Natural killer cell (primary cell): ENCODE results near the gene CRB3. TPM values are rescaled to one million over a fixed set of nuclear protein-coding genes. Genes with fewer than 3 reads are reported as not detected.

Experiments
- ATAC-seq, 3 donors: fragments of 150-1000 bp in 2 of 3; fragments of 200-7000 bp in 1 of 3; cut with Tn5 transposase; 1 replicate in 1 of 3; 2 replicates in 2 of 3; pipeline ENCODE4 v1.10.0; 2021; ENCODE audit warnings: mild to moderate bottlenecking in 2 of 3, moderate library complexity in 2 of 3
- DNase-seq, 2 donors: peaks; one replicate each; pipeline versions ENCODE4 v3.0.0 to v3.0.0-alpha.2; 2013 to 2021; ENCODE audit warnings: mixed read lengths in 1 of 2
- H3K27ac ChIP-seq: one replicate; pipeline ENCODE4 v1.5.1; 2013; ENCODE audit warnings: mild to moderate bottlenecking, low read length
- H3K27me3 ChIP-seq: one replicate; pipeline ENCODE4 v1.6.1; 2013; ENCODE audit warnings: low read length; ENCODE audit not compliant: control insufficient read depth, insufficient read depth
- H3K36me3 ChIP-seq: one replicate; pipeline ENCODE4 v1.6.1; 2013; ENCODE audit warnings: low read length; ENCODE audit not compliant: control insufficient read depth, insufficient read depth
- H3K4me1 ChIP-seq: one replicate; pipeline ENCODE4 v1.6.1; 2013; ENCODE audit warnings: low read length; ENCODE audit not compliant: control insufficient read depth, insufficient read depth
- H3K4me3 ChIP-seq: one replicate; pipeline ENCODE4 v1.5.1; 2013; ENCODE audit warnings: low read length
- H3K9me3 ChIP-seq: one replicate; pipeline ENCODE4 v1.6.1; 2013; ENCODE audit warnings: low read length; ENCODE audit not compliant: control insufficient read depth, insufficient read depth
- H3K27ac Mint-ChIP-seq, 2 donors: one replicate each; pipeline ENCODE4 v1.8.0; 2022; ENCODE audit warnings: mild to moderate bottlenecking in 2 of 2, mixed read lengths in 2 of 2, moderate library complexity in 1 of 2
- H3K27me3 Mint-ChIP-seq, 2 donors: one replicate each; pipeline ENCODE4 v1.8.0; 2022; ENCODE audit warnings: low read depth in 2 of 2, mixed read lengths in 2 of 2
- H3K36me3 Mint-ChIP-seq: one replicate; pipeline ENCODE4 v1.8.0; 2022; ENCODE audit warnings: mixed read lengths
- H3K4me1 Mint-ChIP-seq, 2 donors: one replicate each; pipeline ENCODE4 v1.8.0; 2022; ENCODE audit warnings: mixed read lengths in 2 of 2
- H3K4me3 Mint-ChIP-seq: one replicate; pipeline ENCODE4 v1.8.0; 2022; ENCODE audit warnings: mild to moderate bottlenecking, moderate library complexity, mixed read lengths
- H3K9me3 Mint-ChIP-seq, 2 donors: one replicate each; pipeline ENCODE4 v1.8.0; 2022; ENCODE audit warnings: mixed read lengths in 2 of 2
- WGBS: methylation state at CpG from one replicate; pipeline ENCODE4 v1.1.7; 2013; ENCODE audit warnings: missing lambda C conversion rate; ENCODE audit not compliant: insufficient coverage; 5-methylcytosine and 5-hydroxymethylcytosine counted together
- intact Hi-C: fragments of 100-400 bp; cut with micrococcal nuclease; formaldehyde crosslinking; loops from one replicate; pipeline ENCODE4 v1.14.2; 2022
- total RNA-seq, 4 donors: library from RNA; stranded (reverse); fragments of 120-200 nt in 1 of 4; gene quantifications; one replicate each; pipeline versions ENCODE4 v1.2.3 to v1.2.4, GENCODE V29; 2013 to 2022
- TF ChIP-seq, protein P1 (sequence below): fragments of 200-600 bp; IDR thresholded peaks from one replicate; pipeline ENCODE4 v1.8.0; 2022; ENCODE audit warnings: antibody characterized with exemption

CRB3 gene
- total RNA-seq, 3 donors from 2014 or later (not counting 1 experiment from before 2014, with no cell fraction given), result 0.59 to 1.1 TPM; not detected in 1

DNA sequence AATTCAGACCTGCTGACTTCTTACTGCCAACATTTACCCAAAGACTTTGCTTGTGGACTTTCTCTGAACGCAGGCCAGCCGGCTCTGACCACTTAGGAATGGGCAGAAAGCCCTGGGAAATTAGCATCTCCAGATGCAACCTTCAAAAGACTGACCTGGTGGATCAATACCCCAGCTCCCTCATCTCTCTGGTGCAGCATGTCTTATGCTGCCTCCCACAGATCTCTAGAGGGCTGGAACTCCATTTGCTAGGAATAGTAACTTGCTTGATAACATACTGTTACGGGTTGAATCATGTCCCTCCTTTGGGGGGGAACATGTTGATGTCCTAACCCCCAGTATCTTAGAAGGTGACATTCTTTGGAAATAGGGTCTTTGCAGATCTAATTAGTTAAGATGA lies 17.6 kb upstream of the CRB3 start:
- H3K4me3 Mint-ChIP-seq, result no peak overlapping the region

GRCh38 chr19:6448045-6448444 lies 16.0 kb upstream of the CRB3 start:
- Mint-ChIP-seq H3K9me3 (no peaks in the 10 kb centered on the region), H3K4me1 (no peaks in the 10 kb centered on the region), H3K27ac (no peak overlapping the region), H3K27me3 (peaks cover 0 to 2% of the 10 kb centered on the region in 2 donors), H3K4me3 (no peak overlapping the region), H3K36me3 (no peaks in the 10 kb centered on the region)
- intact Hi-C loops, result no loop called here
- Histone ChIP-seq H3K4me1 (no peaks in the 10 kb centered on the region), H3K27me3 (no peaks in the 10 kb centered on the region), H3K9me3 (no peaks in the 10 kb centered on the region), H3K27ac (no peak overlapping the region), H3K36me3 (no peaks in the 10 kb centered on the region), H3K4me3 (no peak overlapping the region)
- ATAC-seq (no peak), DNase-seq (no peak)
- 99% methylated on average over 3 of the region's 3 CpGs for WGBS
- TF ChIP-seq, protein P1, sequence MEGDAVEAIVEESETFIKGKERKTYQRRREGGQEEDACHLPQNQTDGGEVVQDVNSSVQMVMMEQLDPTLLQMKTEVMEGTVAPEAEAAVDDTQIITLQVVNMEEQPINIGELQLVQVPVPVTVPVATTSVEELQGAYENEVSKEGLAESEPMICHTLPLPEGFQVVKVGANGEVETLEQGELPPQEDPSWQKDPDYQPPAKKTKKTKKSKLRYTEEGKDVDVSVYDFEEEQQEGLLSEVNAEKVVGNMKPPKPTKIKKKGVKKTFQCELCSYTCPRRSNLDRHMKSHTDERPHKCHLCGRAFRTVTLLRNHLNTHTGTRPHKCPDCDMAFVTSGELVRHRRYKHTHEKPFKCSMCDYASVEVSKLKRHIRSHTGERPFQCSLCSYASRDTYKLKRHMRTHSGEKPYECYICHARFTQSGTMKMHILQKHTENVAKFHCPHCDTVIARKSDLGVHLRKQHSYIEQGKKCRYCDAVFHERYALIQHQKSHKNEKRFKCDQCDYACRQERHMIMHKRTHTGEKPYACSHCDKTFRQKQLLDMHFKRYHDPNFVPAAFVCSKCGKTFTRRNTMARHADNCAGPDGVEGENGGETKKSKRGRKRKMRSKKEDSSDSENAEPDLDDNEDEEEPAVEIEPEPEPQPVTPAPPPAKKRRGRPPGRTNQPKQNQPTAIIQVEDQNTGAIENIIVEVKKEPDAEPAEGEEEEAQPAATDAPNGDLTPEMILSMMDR, result no peak

More for the DNA sequence above, 17.6 kb upstream of the CRB3 start:
- ATAC-seq (no peak), DNase-seq (no peak)
- Mint-ChIP-seq H3K27ac (no peak overlapping the region), H3K27me3 (peaks cover 0 to 2% of the 10 kb centered on the region in 2 donors), H3K36me3 (no peaks in the 10 kb centered on the region), H3K4me1 (no peaks in the 10 kb centered on the region), H3K9me3 (no peaks in the 10 kb centered on the region)
- TF ChIP-seq, protein P1, result no peak
- Histone ChIP-seq H3K9me3 (no peaks in the 10 kb centered on the region), H3K27ac (no peak overlapping the region), H3K36me3 (no peaks in the 10 kb centered on the region), H3K27me3 (no peaks in the 10 kb centered on the region), H3K4me3 (no peak overlapping the region), H3K4me1 (no peaks in the 10 kb centered on the region)
- WGBS, result 97% methylated on average over 3 of the region's 3 CpGs
- intact Hi-C loops, result no loop called here

GRCh38 chr19:6450166-6450565 lies 13.9 kb upstream of the CRB3 start:
- Histone ChIP-seq H3K27ac (no peak overlapping the region), H3K36me3 (no peaks in the 10 kb centered on the region), H3K4me1 (no peaks in the 10 kb centered on the region), H3K4me3 (no peak overlapping the region), H3K9me3 (peaks cover 10% of the 10 kb centered on the region), H3K27me3 (no peaks in the 10 kb centered on the region)
- ATAC-seq, result no peak
- intact Hi-C loops, result no loop called here
- H3K27me3 Mint-ChIP-seq, result peaks cover 0 to 2% of the 10 kb centered on the region in 2 donors
- TF ChIP-seq, protein P1, result no peak
- H3K36me3 Mint-ChIP-seq, result no peaks in the 10 kb centered on the region
- H3K27ac Mint-ChIP-seq, result no peak overlapping the region
- H3K4me1 Mint-ChIP-seq, result no peaks in the 10 kb centered on the region
- no peak overlapping the region for H3K4me3 Mint-ChIP-seq
- no peak for DNase-seq
- no peaks in the 10 kb centered on the region for H3K9me3 Mint-ChIP-seq
- 95% methylated on average over 5 of the region's 5 CpGs for WGBS

DNA sequence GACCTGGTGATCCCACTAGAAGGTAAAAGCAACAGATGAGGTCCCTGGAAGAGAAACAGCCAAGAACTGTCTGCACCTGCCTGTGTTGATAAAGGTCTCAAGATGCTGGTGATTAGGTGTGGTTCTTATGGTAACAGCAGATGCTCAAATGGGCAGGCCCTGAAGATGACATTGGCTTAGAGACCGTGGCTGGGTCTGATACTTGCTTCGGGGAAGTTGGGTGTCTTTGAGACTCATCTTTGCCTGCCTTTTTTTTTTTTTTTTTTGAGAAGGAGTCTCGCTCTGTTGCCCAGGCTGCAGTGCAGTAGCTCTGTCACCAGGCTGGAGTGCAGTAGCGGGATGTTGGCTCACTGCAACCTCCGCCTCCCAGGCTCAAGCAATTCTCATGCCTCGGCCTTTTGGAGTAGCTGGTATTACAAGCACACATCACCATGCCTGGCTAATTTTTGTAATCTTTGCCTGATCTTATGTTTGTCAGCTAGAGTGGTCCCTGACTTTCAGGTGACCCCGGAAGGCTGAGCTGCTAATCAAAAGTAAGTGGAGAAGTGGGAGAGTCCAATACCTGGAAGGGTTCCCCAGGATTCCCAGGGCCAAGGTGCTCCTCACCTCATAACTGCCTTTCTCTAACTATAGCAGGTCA lies 12.4 kb upstream of the CRB3 start:
- intact Hi-C loops, result no loop called here
- no peaks in the 10 kb centered on the region for H3K4me1 ChIP-seq
- Mint-ChIP-seq H3K27me3 (peaks cover 0 to 2% of the 10 kb centered on the region in 2 donors), H3K4me3 (no peak overlapping the region), H3K9me3 (no peaks in the 10 kb centered on the region), H3K4me1 (no peaks in the 10 kb centered on the region), H3K36me3 (no peaks in the 10 kb centered on the region), H3K27ac (no peak overlapping the region)
- 94% methylated on average over 7 of the region's 7 CpGs for WGBS
- H3K36me3 ChIP-seq, result no peaks in the 10 kb centered on the region
- H3K27me3 ChIP-seq, result no peaks in the 10 kb centered on the region
- ATAC-seq, result no peak
- TF ChIP-seq, protein P1, result no peak
- no peak for DNase-seq
- H3K4me3 ChIP-seq, result no peak overlapping the region
- H3K9me3 ChIP-seq, result peaks cover 10% of the 10 kb centered on the region
- H3K27ac ChIP-seq, result no peak overlapping the region
